IPS-18a (cell line): ENCODE data around the gene CCDC136.

ENCODE experiments used
- H3K27ac ChIP-seq: one replicate; pipeline ENCODE4 v1.5.1; 2013; ENCODE audit warnings: low read length
- H3K27me3 ChIP-seq: one replicate; pipeline ENCODE4 v1.6.1; 2013; ENCODE audit warnings: mild to moderate bottlenecking, low read length; ENCODE audit not compliant: control insufficient read depth, insufficient read depth
- H3K36me3 ChIP-seq: one replicate; pipeline ENCODE4 v1.6.1; 2013; ENCODE audit warnings: low read depth, low read length; ENCODE audit not compliant: control insufficient read depth
- H3K4me1 ChIP-seq: one replicate; pipeline ENCODE4 v1.6.1; 2013; ENCODE audit warnings: low read depth, low read length; ENCODE audit not compliant: control insufficient read depth
- H3K4me3 ChIP-seq: one replicate; pipeline ENCODE4 v1.5.1; 2013; ENCODE audit warnings: low read length
- H3K9ac ChIP-seq: one replicate; pipeline ENCODE4 v1.6.1; 2013; ENCODE audit warnings: mild to moderate bottlenecking, low read length, moderate library complexity
- H3K9me3 ChIP-seq: one replicate; pipeline ENCODE4 v1.6.1; 2013; ENCODE audit warnings: low read depth, low read length; ENCODE audit not compliant: control insufficient read depth

Gene CCDC136

DNA sequence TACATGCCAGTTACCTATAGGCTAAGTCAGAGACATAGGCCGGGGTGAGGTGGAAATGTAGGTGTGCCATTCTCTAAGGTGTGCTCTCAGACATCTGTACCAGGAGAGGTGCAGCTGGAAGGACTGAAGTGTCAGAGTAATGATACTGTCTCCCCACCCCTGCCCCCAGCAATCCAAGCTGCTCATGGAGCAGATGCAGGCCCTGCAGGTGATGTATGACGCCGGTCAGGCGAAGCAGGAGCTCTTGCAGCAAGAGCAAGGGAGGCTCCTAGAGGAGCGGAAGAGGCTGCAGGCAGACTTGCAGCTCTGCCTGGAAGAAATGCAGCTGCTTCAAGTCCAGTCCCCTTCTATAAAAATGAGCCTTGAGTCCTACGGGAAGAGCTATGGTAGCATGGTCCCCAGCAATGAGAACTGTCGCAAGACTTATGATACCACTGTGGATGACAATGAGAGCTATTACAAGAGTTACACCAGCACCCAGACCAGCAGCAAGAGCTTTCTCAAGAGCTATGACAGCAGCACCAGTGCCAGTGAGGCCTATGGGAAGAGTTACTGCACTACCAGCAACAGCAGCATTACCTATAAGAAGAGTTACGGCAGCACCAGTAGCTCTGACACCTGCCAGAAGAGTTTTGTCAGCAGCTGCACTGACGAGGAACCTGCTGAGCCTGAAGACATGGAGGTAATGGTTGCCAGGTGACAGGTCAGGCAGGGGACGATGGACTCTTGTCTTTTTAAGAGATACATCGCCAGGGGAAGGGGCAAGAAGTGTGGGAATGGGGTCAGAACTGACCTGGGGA, 20.1 kb downstream of the CCDC136 start:
- Histone ChIP-seq H3K27me3 (no peaks in the 10 kb centered on the region), H3K9me3 (no peaks in the 10 kb centered on the region), H3K4me1 (peaks cover 15% of the 10 kb centered on the region), H3K9ac (no peak overlapping the region), H3K36me3 (peaks cover 24% of the 10 kb centered on the region), H3K4me3 (no peak overlapping the region), H3K27ac (no peak overlapping the region)

DNA sequence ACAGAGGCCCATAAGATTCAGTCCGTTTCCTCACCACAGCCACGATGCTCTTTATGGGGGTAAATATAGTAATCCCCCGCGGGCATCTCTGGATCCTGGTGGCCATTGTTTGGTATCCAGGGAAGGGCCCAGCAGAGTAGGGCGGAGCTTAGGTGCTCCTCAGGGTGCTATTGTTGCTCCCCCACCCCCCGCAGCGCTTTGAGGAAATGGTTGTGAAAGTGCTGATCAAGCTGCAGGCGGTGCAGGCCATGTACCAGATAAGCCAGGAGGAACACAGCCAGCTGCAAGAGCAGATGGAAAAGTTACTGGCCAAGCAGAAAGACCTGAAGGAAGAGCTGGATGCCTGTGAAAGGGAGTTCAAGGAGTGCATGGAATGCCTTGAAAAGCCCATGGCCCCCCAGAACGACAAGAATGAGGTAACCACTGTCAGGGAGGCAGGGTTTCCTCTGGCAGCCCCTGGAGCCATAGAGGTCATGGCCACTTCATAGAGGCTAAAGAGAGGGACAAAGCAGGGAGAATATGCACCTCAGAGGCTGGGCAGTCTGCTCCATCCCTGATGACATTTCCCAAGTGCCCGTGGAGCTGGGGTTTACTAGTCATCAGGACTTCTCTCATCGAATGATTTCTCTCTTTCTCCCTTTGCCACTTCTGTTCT, 20.9 kb downstream of the CCDC136 start:
- peaks cover 15% of the 10 kb centered on the region for H3K4me1 ChIP-seq
- H3K27me3 ChIP-seq = no peaks in the 10 kb centered on the region
- H3K4me3 ChIP-seq = no peak overlapping the region
- H3K36me3 ChIP-seq = peaks cover 18% of the 10 kb centered on the region
- no peak overlapping the region for H3K9ac ChIP-seq
- no peak overlapping the region for H3K27ac ChIP-seq
- no peaks in the 10 kb centered on the region for H3K9me3 ChIP-seq

DNA sequence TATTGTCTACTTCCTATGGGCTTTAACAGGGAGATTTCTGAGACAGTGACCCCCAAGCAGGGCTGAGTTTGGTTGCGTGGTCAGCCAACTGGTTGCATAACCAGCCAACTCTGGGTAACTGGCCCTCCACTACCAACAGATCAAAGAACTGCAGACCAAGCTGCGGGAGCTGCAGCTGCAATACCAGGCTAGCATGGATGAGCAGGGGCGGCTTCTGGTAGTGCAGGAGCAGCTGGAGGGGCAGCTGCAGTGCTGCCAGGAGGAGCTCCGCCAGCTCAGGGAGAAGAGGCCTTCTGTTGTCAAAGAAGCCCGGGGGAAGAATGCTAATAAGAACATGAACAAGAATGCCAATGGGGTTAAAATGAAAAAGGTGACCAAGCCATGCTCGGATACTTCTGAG, 22.7 kb downstream of the CCDC136 start:
- Histone ChIP-seq H3K27me3 (no peaks in the 10 kb centered on the region), H3K36me3 (peaks cover 16% of the 10 kb centered on the region), H3K9ac (no peak overlapping the region), H3K27ac (no peak overlapping the region), H3K9me3 (no peaks in the 10 kb centered on the region), H3K4me1 (peaks cover 15% of the 10 kb centered on the region), H3K4me3 (no peak overlapping the region)

DNA sequence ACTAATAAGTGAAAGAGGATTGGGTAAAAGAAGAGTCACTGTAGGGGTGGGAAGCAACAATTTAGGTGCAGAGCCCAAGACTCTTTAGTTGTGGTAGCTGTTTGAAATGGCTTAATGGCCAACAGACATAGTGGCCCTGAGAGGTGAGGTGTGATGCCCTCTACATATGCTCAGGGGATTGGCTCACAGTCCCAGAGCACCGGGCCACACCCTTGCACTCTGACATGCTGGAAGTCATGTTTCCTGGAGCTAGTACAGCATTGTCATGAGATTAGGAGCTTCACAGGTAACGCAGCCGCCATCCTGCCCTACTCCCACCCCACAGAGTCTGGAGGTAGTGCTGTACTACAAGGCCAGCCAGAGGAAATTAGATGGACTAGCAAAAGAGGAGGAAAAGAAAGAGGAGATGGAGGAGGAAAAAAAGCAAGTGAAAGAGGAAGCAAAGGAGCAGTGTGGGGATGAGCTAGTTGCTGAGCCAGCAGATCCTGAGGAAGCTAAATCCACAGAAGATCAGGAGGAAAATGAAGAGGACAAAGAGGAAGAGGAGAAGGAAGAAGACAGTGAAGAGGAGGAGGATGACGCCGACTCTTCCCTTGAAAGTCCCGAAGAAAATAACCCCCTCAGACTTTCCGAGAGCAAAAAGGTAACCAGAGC, 23.6 kb downstream of the CCDC136 start:
- H3K27me3 ChIP-seq = no peaks in the 10 kb centered on the region
- no peak overlapping the region for H3K27ac ChIP-seq
- peaks cover 15% of the 10 kb centered on the region for H3K4me1 ChIP-seq
- H3K9ac ChIP-seq = no peak overlapping the region
- H3K4me3 ChIP-seq = no peak overlapping the region
- peaks cover 6% of the 10 kb centered on the region for H3K36me3 ChIP-seq
- no peaks in the 10 kb centered on the region for H3K9me3 ChIP-seq

DNA sequence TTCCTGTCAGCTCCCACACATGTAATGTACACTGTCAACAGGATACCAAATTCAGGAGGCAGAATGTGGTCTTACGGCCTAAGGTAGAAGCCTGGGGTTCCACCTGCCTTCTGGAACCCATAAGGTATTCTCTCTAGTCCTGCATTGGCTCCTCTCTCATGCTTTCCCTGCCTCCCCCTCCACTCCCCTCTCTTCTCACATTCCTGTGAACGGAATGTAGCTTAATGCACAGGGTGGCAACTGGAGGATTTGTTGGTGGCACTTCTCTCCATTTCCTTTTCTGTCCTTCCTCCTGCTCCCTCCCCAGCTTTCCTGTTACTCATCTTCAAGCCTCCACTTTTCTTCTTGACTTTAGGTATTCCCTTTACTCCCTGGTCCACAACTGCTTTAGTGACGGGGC, 26.9 kb downstream of the CCDC136 start:
- no peak overlapping the region for H3K27ac ChIP-seq
- H3K9ac ChIP-seq = no peak overlapping the region
- H3K36me3 ChIP-seq = no peaks in the 10 kb centered on the region
- H3K4me3 ChIP-seq = no peak overlapping the region
- H3K27me3 ChIP-seq = no peaks in the 10 kb centered on the region
- H3K9me3 ChIP-seq = no peaks in the 10 kb centered on the region
- H3K4me1 ChIP-seq = no peaks in the 10 kb centered on the region

DNA sequence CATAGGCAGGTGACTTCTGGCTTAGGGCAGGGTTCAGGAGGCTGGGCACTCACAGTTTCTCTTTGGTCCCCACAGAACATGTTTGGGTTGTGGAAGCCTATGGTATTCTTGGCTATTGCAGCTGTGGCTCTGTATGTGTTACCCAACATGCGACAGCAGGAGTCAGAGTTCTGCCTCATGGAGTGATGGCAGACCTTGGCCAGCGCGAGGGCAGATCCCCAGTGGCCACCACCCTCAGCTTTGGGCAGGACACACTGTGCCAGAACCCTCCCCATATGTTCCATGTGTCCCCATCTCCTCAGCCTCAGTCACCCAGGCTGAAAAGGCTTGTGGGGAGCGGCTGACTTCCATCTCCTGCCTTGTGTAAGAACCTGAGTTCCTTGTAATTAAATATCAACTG, 30.0 kb downstream of the CCDC136 start:
- Histone ChIP-seq H3K27ac (no peak overlapping the region), H3K9ac (no peak overlapping the region), H3K27me3 (no peaks in the 10 kb centered on the region), H3K4me3 (no peak overlapping the region), H3K4me1 (no peaks in the 10 kb centered on the region), H3K36me3 (no peaks in the 10 kb centered on the region), H3K9me3 (no peaks in the 10 kb centered on the region)

DNA sequence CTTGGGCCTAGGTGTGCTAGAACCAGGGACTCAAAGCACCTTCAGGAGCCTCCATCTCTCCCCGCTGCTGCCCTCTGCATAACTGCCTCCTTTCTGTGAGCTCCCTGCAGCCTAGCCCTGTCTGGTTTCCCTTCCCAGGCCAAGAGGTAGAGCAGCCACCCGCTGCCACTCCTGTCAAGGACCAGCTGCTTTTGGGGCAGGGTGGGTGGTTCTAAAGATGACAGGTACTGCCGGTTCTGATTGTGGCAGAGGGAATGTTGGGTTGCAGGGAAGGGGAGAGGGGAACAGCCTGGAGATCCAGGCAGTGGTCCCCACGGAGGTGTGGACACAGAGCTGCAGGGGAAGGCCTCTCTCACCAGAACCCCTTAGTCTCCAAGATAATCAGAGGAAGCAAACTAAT, 34.7 kb downstream of the CCDC136 start:
- Histone ChIP-seq H3K4me3 (no peak overlapping the region), H3K9me3 (no peaks in the 10 kb centered on the region), H3K27me3 (peaks cover 32% of the 10 kb centered on the region), H3K27ac (no peak overlapping the region), H3K4me1 (peaks cover 18% of the 10 kb centered on the region), H3K36me3 (no peaks in the 10 kb centered on the region), H3K9ac (no peak overlapping the region)

DNA sequence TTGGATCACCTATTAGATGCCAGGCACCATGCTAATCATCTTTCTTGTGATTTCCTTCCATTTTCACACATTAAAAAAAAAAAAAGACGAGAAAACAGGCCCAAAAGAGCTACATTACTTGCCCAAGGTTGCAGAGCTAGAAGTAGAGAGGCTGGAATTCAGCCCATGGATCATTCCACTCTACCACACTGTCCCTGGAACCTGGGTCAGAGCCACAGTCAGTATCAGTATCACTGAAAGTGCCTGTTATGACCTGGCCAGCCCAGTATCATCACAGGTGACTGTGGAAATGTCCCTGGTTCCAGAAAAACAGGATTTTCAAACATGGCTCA, 35.1 kb downstream of the CCDC136 start:
- Histone ChIP-seq H3K27me3 (peaks cover 35% of the 10 kb centered on the region), H3K9ac (no peak overlapping the region), H3K9me3 (no peaks in the 10 kb centered on the region), H3K27ac (no peak overlapping the region), H3K4me1 (peaks cover 21% of the 10 kb centered on the region), H3K36me3 (no peaks in the 10 kb centered on the region), H3K4me3 (no peak overlapping the region)

DNA sequence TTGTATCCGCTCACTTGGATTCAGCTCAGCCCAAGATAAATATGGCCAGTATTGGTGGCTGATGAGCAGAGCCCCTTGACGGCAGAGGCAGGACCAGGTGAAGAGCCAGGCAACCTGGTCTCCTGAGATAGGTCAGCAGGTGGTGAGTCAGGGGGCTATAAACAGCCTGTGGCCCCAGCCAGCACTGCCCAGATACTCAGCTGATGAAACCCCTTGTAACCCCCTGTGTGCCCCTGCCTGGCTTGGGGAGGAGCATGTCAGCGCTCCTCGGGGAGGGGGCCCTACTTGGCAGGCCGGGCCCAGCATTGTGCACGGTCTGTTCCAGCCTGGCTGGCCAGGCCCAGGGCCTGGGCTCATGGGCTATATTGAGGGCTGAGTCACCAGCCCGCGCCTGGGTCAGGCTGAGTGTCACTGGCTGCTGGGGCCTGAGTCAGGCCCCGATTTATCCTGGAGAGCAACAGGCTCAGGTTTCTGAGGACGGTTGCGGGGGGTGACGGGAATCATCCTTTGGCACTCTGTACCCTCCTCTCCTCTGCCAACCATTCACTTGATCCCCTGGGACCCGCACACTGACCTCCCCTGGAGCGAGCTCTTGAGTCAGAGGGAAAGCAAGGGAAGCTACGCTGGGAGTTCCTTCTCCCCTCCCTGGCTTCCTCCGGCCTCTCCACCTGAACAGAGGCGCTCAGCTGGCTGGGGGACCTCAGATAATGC, 35.6 kb downstream of the CCDC136 start:
- Histone ChIP-seq H3K36me3 (no peaks in the 10 kb centered on the region), H3K9me3 (no peaks in the 10 kb centered on the region), H3K4me1 (peaks cover 26% of the 10 kb centered on the region), H3K27ac (no peak overlapping the region), H3K9ac (no peak overlapping the region), H3K4me3 (no peak overlapping the region), H3K27me3 (peaks cover 36% of the 10 kb centered on the region)

DNA sequence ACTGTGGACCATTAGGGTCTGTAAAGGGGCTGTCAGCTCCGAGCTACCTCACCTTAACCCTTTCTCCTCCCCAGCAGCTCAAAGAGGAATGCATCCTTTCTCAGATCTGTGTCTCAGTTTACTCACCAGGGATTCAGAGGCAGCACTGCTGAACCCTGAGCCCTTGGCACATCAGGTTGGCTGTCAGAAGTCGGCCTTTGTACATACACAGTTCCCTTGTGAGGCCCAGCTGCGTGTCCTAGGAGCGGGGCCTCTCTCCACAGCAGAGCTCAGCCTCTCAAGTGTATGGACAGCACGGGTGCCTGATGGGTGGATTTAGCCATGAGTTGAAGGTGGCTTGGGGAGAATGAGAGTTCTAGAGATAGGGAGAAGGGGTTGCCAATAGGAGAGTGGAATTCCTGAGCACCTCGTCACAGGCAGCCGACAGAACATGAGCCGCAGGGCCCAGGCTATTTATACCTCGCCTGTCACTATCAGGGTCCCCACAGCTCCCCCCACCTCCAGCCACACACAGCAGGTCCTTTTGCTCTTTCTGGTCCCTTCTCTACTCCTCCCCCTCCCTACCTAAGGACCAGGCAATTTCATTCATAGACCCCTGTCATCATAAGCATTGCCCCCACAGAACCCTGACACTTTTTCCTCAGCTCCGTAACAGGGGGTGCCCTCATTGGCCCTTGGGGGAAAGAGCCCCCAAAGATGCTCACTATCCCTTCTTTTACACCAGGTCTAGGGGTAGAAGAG, 36.4 kb downstream of the CCDC136 start:
- Histone ChIP-seq H3K27me3 (peaks cover 36% of the 10 kb centered on the region), H3K36me3 (no peaks in the 10 kb centered on the region), H3K9ac (no peak overlapping the region), H3K9me3 (no peaks in the 10 kb centered on the region), H3K4me1 (peaks cover 34% of the 10 kb centered on the region), H3K4me3 (no peak overlapping the region), H3K27ac (no peak overlapping the region)
